ENCODE results near the gene TRIOBP.

Gene TRIOBP

GRCh38 chr22:37663521-37664140, 33.2 kb upstream of the TRIOBP start:
- H3K4me3 ChIP-seq (ENCODE audit: low read depth, low read length), result no peak overlapping the region
- DNase-seq (ENCODE audit: low read depth), result no peak

- no peak for DNase-seq (ENCODE audit: low read depth)
Measured at GRCh38 chr22:37664249-37665101, 32.4 kb upstream of the TRIOBP start.

GRCh38 chr22:37665487-37665886, 31.4 kb upstream of the TRIOBP start:
- H3K4me3 ChIP-seq (ENCODE audit: low read depth, low read length), result no peak overlapping the region

More at GRCh38 chr22:37664249-37665101, 32.4 kb upstream of the TRIOBP start:
- H3K4me3 ChIP-seq (ENCODE audit: low read depth, low read length), result no peak overlapping the region

GRCh38 chr22:37669586-37669985, 27.3 kb upstream of the TRIOBP start:
- no peak for DNase-seq (ENCODE audit: low read depth)
- H3K4me3 ChIP-seq (ENCODE audit: low read depth, low read length), result no peak overlapping the region

More at GRCh38 chr22:37665487-37665886, 31.4 kb upstream of the TRIOBP start:
- DNase-seq (ENCODE audit: low read depth), result no peak

- no peak overlapping the region for H3K4me3 ChIP-seq (ENCODE audit: low read depth, low read length)
- no peak for DNase-seq (ENCODE audit: low read depth)
Measured at GRCh38 chr22:37672206-37672919, 24.5 kb upstream of the TRIOBP start.

GRCh38 chr22:37672920-37673455, 23.9 kb upstream of the TRIOBP start:
- DNase-seq (ENCODE audit: low read depth), result no peak
- H3K4me3 ChIP-seq (ENCODE audit: low read depth, low read length), result no peak overlapping the region

- DNase-seq (ENCODE audit: low read depth), result no peak
- H3K4me3 ChIP-seq (ENCODE audit: low read depth, low read length), result no peak overlapping the region
Measured at GRCh38 chr22:37674248-37674647, 22.6 kb upstream of the TRIOBP start.

GRCh38 chr22:37674951-37675929, 21.6 kb upstream of the TRIOBP start, which contains the start of gene LGALS1:
LGALS1 (plus strand) TSS chr22:37675636; CDS start chr22:37675703, 67 bp downstream.
- DNase-seq (ENCODE audit: low read depth), result peak; percentile 92
- H3K4me3 ChIP-seq (ENCODE audit: low read depth, low read length), result peak within 1 kb of the TSS; percentile 93

- peak overlapping the region; percentile 93 for H3K4me3 ChIP-seq (ENCODE audit: low read depth, low read length)
- no peak for DNase-seq (ENCODE audit: low read depth)
Measured at GRCh38 chr22:37675930-37676735, 20.7 kb upstream of the TRIOBP start.

GRCh38 chr22:37676736-37677492, 19.9 kb upstream of the TRIOBP start:
- DNase-seq (ENCODE audit: low read depth), result peak; percentile 92
- H3K4me3 ChIP-seq (ENCODE audit: low read depth, low read length), result peak overlapping the region; percentile 93

GRCh38 chr22:37677493-37677974, 19.3 kb upstream of the TRIOBP start:
- no peak for DNase-seq (ENCODE audit: low read depth)
- peak overlapping the region; percentile 93 for H3K4me3 ChIP-seq (ENCODE audit: low read depth, low read length)

GRCh38 chr22:37678372-37678771, 18.5 kb upstream of the TRIOBP start:
- peak overlapping the region; percentile 93 for H3K4me3 ChIP-seq (ENCODE audit: low read depth, low read length)

GRCh38 chr22:37679670-37680069, 17.2 kb upstream of the TRIOBP start:
- no peak overlapping the region for H3K4me3 ChIP-seq (ENCODE audit: low read depth, low read length)
- no peak for DNase-seq (ENCODE audit: low read depth)

More at GRCh38 chr22:37678372-37678771, 18.5 kb upstream of the TRIOBP start:
- no peak for DNase-seq (ENCODE audit: low read depth)

- DNase-seq (ENCODE audit: low read depth), result no peak
Measured at GRCh38 chr22:37680191-37680851, 16.5 kb upstream of the TRIOBP start.

GRCh38 chr22:37681001-37681424, 15.8 kb upstream of the TRIOBP start:
- H3K4me3 ChIP-seq (ENCODE audit: low read depth, low read length), result no peak overlapping the region
- no peak for DNase-seq (ENCODE audit: low read depth)

More at GRCh38 chr22:37680191-37680851, 16.5 kb upstream of the TRIOBP start:
- H3K4me3 ChIP-seq (ENCODE audit: low read depth, low read length), result no peak overlapping the region

- peak; percentile 34 for DNase-seq (ENCODE audit: low read depth)
Measured at GRCh38 chr22:37681556-37682049, 15.2 kb upstream of the TRIOBP start.

More at GRCh38 chr22:37681556-37682049, 15.2 kb upstream of the TRIOBP start:
- no peak overlapping the region for H3K4me3 ChIP-seq (ENCODE audit: low read depth, low read length)

Measured in skeletal muscle cell (primary cell).